OCI-LY1 (cell line): Measurements from ENCODE around the gene GIGYF2.

ENCODE experiments used
- H2AFZ ChIP-seq: fragments of 200-600 bp; sonication (generic), shearing (Covaris generic); 2 replicates; pipeline ENCODE4 v1.6.0; 2014; ENCODE audit warnings: antibody characterized with exemption, mild to moderate bottlenecking, low read length
- H3F3A ChIP-seq: fragments of 200-600 bp; sonication (generic), shearing (Covaris generic); 2 replicates; pipeline ENCODE4 v1.6.0; 2014; ENCODE audit warnings: mild to moderate bottlenecking, antibody characterized with exemption, low read length, moderate library complexity; ENCODE audit not compliant: insufficient read depth
- H3K27ac ChIP-seq: fragments of 200-600 bp; sonication (generic); 2 replicates; pipeline ENCODE4 v1.5.1; 2014; ENCODE audit warnings: low read length, mixed run types, mild to moderate bottlenecking, low read depth; ENCODE audit not compliant: poor library complexity, severe bottlenecking
- H3K27me3 ChIP-seq: fragments of 200-600 bp; sonication (generic); 2 replicates; pipeline ENCODE4 v1.6.0; 2014; ENCODE audit warnings: antibody characterized with exemption, mild to moderate bottlenecking, low read length, moderate library complexity; ENCODE audit not compliant: insufficient read depth
- H3K36me3 ChIP-seq: fragments of 200-600 bp; sonication (generic); 2 replicates; pipeline ENCODE4 v1.6.1; 2014; ENCODE audit warnings: mild to moderate bottlenecking, antibody characterized with exemption, low read length, moderate library complexity, mixed read lengths; ENCODE audit not compliant: insufficient read depth
- H3K4me1 ChIP-seq: fragments of 200-600 bp; sonication (generic); 2 replicates; pipeline ENCODE4 v1.5.1; 2014; ENCODE audit warnings: mild to moderate bottlenecking, low read length, moderate library complexity; ENCODE audit not compliant: insufficient read depth, severe bottlenecking
- H3K4me2 ChIP-seq: fragments of 200-600 bp; sonication (generic), shearing (Covaris generic); 2 replicates; pipeline ENCODE4 v1.6.1; 2014; ENCODE audit warnings: low read length
- H3K4me3 ChIP-seq: fragments of 200-600 bp; sonication (generic); 2 replicates; pipeline ENCODE4 v1.5.1; 2014; ENCODE audit warnings: low read length, low read depth, mild to moderate bottlenecking, mixed read lengths; ENCODE audit not compliant: poor library complexity, severe bottlenecking
- H3K79me2 ChIP-seq: fragments of 200-600 bp; shearing (Covaris generic); 2 replicates; pipeline ENCODE4 v1.6.1; 2016; ENCODE audit warnings: mixed run types, low read length, mixed read lengths; ENCODE audit not compliant: insufficient read depth
- H3K9ac ChIP-seq: fragments of 200-600 bp; sonication (generic), shearing (Covaris generic); 2 replicates; pipeline ENCODE4 v1.6.1; 2014; ENCODE audit warnings: mild to moderate bottlenecking, low read length, mixed read lengths
- H3K9me2 ChIP-seq: fragments of 200-600 bp; sonication (generic), shearing (Covaris generic); 2 replicates; pipeline ENCODE4 v1.6.1; 2014; ENCODE audit warnings: low read depth, mild to moderate bottlenecking, low read length, mixed read lengths
- H3K9me3 ChIP-seq: fragments of 200-600 bp; shearing (Covaris generic); 2 replicates; pipeline ENCODE4 v1.6.1; 2014; ENCODE audit warnings: low read length, mixed read lengths
- H4K20me1 ChIP-seq: fragments of 200-600 bp; sonication (generic), shearing (Covaris generic); 2 replicates; pipeline ENCODE4 v1.6.0; 2016; ENCODE audit warnings: mild to moderate bottlenecking, low read length; ENCODE audit not compliant: insufficient read depth
- CTCF ChIP-seq: fragments of 200-600 bp; sonication (generic), shearing (Covaris generic); IDR thresholded peaks from 2 replicates; pipeline ENCODE4 v1.5.1; 2017; ENCODE audit warnings: mild to moderate bottlenecking, antibody characterized with exemption, low read length, moderate library complexity, mixed read lengths
- EZH2 ChIP-seq: fragments of 200-600 bp; sonication (generic), shearing (Covaris generic); IDR thresholded peaks from 2 replicates; pipeline ENCODE4 v1.8.0; 2017; ENCODE audit warnings: borderline replicate concordance, mixed run types, mild to moderate bottlenecking, antibody characterized with exemption, low read length, moderate library complexity, mixed read lengths

Gene GIGYF2

DNA sequence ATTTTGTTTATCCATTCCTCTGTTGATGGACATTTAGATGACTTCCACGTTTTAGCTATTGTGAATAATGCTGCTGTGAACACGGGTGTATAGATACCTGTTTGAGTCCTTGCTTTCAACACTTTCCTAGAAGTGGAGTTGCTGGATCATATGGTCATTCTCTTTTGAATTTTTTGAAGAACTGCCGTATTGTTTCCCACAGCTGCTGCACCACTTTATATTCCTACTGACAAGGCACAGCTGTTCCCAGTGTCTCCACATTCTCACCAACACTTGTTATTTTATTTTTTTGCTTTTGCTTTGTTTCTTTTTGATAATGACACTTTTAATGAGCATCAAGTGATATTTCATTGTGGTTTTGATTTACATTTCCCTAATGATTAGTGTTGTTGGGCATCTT is 120.6 kb downstream of the GIGYF2 start:
- H4K20me1 ChIP-seq, result no peaks in the 10 kb centered on the region
- no peak overlapping the region for H2AFZ ChIP-seq
- H3K9ac ChIP-seq, result no peak overlapping the region
- H3K9me3 ChIP-seq, result no peaks in the 10 kb centered on the region
- H3K79me2 ChIP-seq, result no peaks in the 10 kb centered on the region
- TF ChIP-seq CTCF, result no peak
- TF ChIP-seq EZH2, result no peak
- H3K36me3 ChIP-seq, result peaks cover 77% of the 10 kb centered on the region
- no peak overlapping the region for H3K4me2 ChIP-seq
- no peaks in the 10 kb centered on the region for H3K27me3 ChIP-seq
- no peak overlapping the region for H3K27ac ChIP-seq
- no peaks in the 10 kb centered on the region for H3F3A ChIP-seq
- no peak overlapping the region for H3K4me3 ChIP-seq
- no peaks in the 10 kb centered on the region for H3K9me2 ChIP-seq
- H3K4me1 ChIP-seq, result no peaks in the 10 kb centered on the region

- H3F3A ChIP-seq, result no peaks in the 10 kb centered on the region
- H3K27me3 ChIP-seq, result no peaks in the 10 kb centered on the region
- no peak overlapping the region for H3K4me2 ChIP-seq
- H3K4me1 ChIP-seq, result no peaks in the 10 kb centered on the region
- TF ChIP-seq EZH2, result no peak
- no peak for TF ChIP-seq CTCF
- no peak overlapping the region for H2AFZ ChIP-seq
- no peaks in the 10 kb centered on the region for H3K9me3 ChIP-seq
- H4K20me1 ChIP-seq, result no peaks in the 10 kb centered on the region
- no peaks in the 10 kb centered on the region for H3K79me2 ChIP-seq
- no peaks in the 10 kb centered on the region for H3K9me2 ChIP-seq
- H3K9ac ChIP-seq, result no peak overlapping the region
- peaks cover 49% of the 10 kb centered on the region for H3K36me3 ChIP-seq
- H3K4me3 ChIP-seq, result no peak overlapping the region
- no peak overlapping the region for H3K27ac ChIP-seq
Observed at GRCh38 chr2:232829988-232830387, 132.9 kb downstream of the GIGYF2 start.

- H3K9ac ChIP-seq, result no peak overlapping the region
- no peaks in the 10 kb centered on the region for H3K27me3 ChIP-seq
- no peaks in the 10 kb centered on the region for H3F3A ChIP-seq
- H3K9me2 ChIP-seq, result no peaks in the 10 kb centered on the region
- peaks cover 50% of the 10 kb centered on the region; the same call in 1 of the 2 replicates for H3K36me3 ChIP-seq
- no peaks in the 10 kb centered on the region for H4K20me1 ChIP-seq
- H3K4me1 ChIP-seq, result peaks cover under 1% of the 10 kb centered on the region
- no peak overlapping the region for H3K27ac ChIP-seq
- H2AFZ ChIP-seq, result no peak overlapping the region
- H3K4me2 ChIP-seq, result no peak overlapping the region
- no peak for TF ChIP-seq CTCF
- TF ChIP-seq EZH2, result no peak
- H3K4me3 ChIP-seq, result no peak overlapping the region
- H3K79me2 ChIP-seq, result no peaks in the 10 kb centered on the region
- H3K9me3 ChIP-seq, result no peaks in the 10 kb centered on the region
Observed at GRCh38 chr2:232831496-232831895, 134.4 kb downstream of the GIGYF2 start.
